Thymus (tissue), 11 donors: ENCODE results near the gene IAH1. TPM values are rescaled to one million over a fixed set of nuclear protein-coding genes. Genes with fewer than 3 reads are reported as not detected.

Experiments used
- DNase-seq, 9 donors: peaks; one replicate each; pipeline ENCODE4 v3.0.0-alpha.2; 2013; ENCODE audit warnings: low spot score in 9 of 9, low read depth in 6 of 9, missing footprints in 1 of 9
- H3K27ac ChIP-seq, 2 donors: one replicate each; pipeline ENCODE4 v1.5.1; 2013; ENCODE audit warnings: control low read depth in 1 of 2, low read depth in 1 of 2, low read length in 1 of 2, mild to moderate bottlenecking in 1 of 2, moderate library complexity in 1 of 2
- H3K27me3 ChIP-seq, 2 donors: one replicate each; pipeline ENCODE4 v1.5.1; 2013; ENCODE audit warnings: low read length in 1 of 2; ENCODE audit not compliant: control insufficient read depth in 2 of 2, insufficient read depth in 1 of 2
- H3K36me3 ChIP-seq, 2 donors: one replicate each; pipeline ENCODE4 v1.5.1; 2013; ENCODE audit warnings: low read length in 1 of 2, mild to moderate bottlenecking in 1 of 2, moderate library complexity in 1 of 2; ENCODE audit not compliant: control insufficient read depth in 2 of 2, insufficient read depth in 2 of 2
- H3K4me1 ChIP-seq, 2 donors: one replicate each; pipeline ENCODE4 v1.5.1; 2013; ENCODE audit warnings: low read length in 2 of 2; ENCODE audit not compliant: control insufficient read depth in 2 of 2, insufficient read depth in 2 of 2
- H3K4me3 ChIP-seq, 2 donors: one replicate each; pipeline ENCODE4 v1.5.1; 2013; ENCODE audit warnings: low read length in 2 of 2, control low read depth in 1 of 2, mild to moderate bottlenecking in 1 of 2
- H3K9me3 ChIP-seq, 2 donors: one replicate each; pipeline ENCODE4 v1.5.1; 2013; ENCODE audit warnings: low read length in 1 of 2, mild to moderate bottlenecking in 1 of 2; ENCODE audit not compliant: control insufficient read depth in 2 of 2, insufficient read depth in 1 of 2
- WGBS: extraction: QIAGEN DNeasy Blood & Tissue Kit; methylation state at CpG from one replicate; pipeline ENCODE4 v1.1.7; 2013; 5-methylcytosine and 5-hydroxymethylcytosine counted together
- polyA plus RNA-seq: library from polyadenylated mRNA; stranded (reverse); fragments of 200-250 nt; gene quantifications from one replicate; pipeline ENCODE4 v1.2.3, GENCODE V29; 2013
- total RNA-seq: library from RNA; stranded (reverse); fragments of 120-200 nt; gene quantifications from one replicate; pipeline ENCODE4 v1.2.4, GENCODE V29; 2013
- donor health status: healthy.

The IAH1 gene
- total and polyA plus RNA-seq, 2 donors, result 49.1 to 80.2 TPM

GRCh38 chr2:9443526-9443925 lies 30.8 kb upstream of the IAH1 start:
- peaks cover 44 to 64% of the 10 kb centered on the region in 2 donors for H3K36me3 ChIP-seq
- no peak overlapping the region for H3K27ac ChIP-seq
- no peaks in the 10 kb centered on the region for H3K27me3 ChIP-seq
- DNase-seq, result no peak
- H3K9me3 ChIP-seq, result no peaks in the 10 kb centered on the region
- no peaks in the 10 kb centered on the region for H3K4me1 ChIP-seq
- no peak overlapping the region for H3K4me3 ChIP-seq
- 97% methylated on average over 5 of the region's 5 CpGs for WGBS

- Histone ChIP-seq H3K4me1 (no peaks in the 10 kb centered on the region), H3K9me3 (no peaks in the 10 kb centered on the region), H3K4me3 (no peak overlapping the region), H3K27me3 (no peaks in the 10 kb centered on the region), H3K36me3 (peaks cover 51 to 67% of the 10 kb centered on the region in 2 donors), H3K27ac (no peak overlapping the region)
- no peak for DNase-seq
- WGBS, result 91% methylated on average over 7 of the region's 7 CpGs
Observed at GRCh38 chr2:9445089-9445488, 29.3 kb upstream of the IAH1 start.

GRCh38 chr2:9451231-9451630 lies 23.1 kb upstream of the IAH1 start:
- no peaks in the 10 kb centered on the region for H3K4me1 ChIP-seq
- H3K27me3 ChIP-seq, result no peaks in the 10 kb centered on the region
- H3K4me3 ChIP-seq, result no peak overlapping the region
- H3K9me3 ChIP-seq, result no peaks in the 10 kb centered on the region
- DNase-seq, result no peak
- peaks cover 32 to 56% of the 10 kb centered on the region in 2 donors for H3K36me3 ChIP-seq
- H3K27ac ChIP-seq, result no peak overlapping the region
- 97% methylated on average over 1 of the region's 1 CpG for WGBS

- DNase-seq, result no peak
- no peaks in the 10 kb centered on the region for H3K4me1 ChIP-seq
- no peak overlapping the region for H3K27ac ChIP-seq
- no peaks in the 10 kb centered on the region for H3K27me3 ChIP-seq
- peaks cover 19 to 48% of the 10 kb centered on the region in 2 donors for H3K36me3 ChIP-seq
- WGBS, result 98% methylated on average over 3 of the region's 3 CpGs
- no peaks in the 10 kb centered on the region for H3K9me3 ChIP-seq
- H3K4me3 ChIP-seq, result no peak overlapping the region
Observed at GRCh38 chr2:9460441-9461017, 13.8 kb upstream of the IAH1 start.

GRCh38 chr2:9461079-9461478 lies 13.3 kb upstream of the IAH1 start:
- 97% methylated on average over 3 of the region's 3 CpGs for WGBS
- no peak overlapping the region for H3K27ac ChIP-seq
- H3K4me3 ChIP-seq, result no peak overlapping the region
- no peaks in the 10 kb centered on the region for H3K27me3 ChIP-seq
- no peaks in the 10 kb centered on the region for H3K4me1 ChIP-seq
- H3K9me3 ChIP-seq, result no peaks in the 10 kb centered on the region
- no peak for DNase-seq
- peaks cover 25 to 54% of the 10 kb centered on the region in 2 donors for H3K36me3 ChIP-seq

- peaks cover 27 to 52% of the 10 kb centered on the region in 2 donors for H3K36me3 ChIP-seq
- H3K4me1 ChIP-seq, result no peaks in the 10 kb centered on the region
- no peak overlapping the region for H3K27ac ChIP-seq
- no peaks in the 10 kb centered on the region for H3K27me3 ChIP-seq
- no peak overlapping the region for H3K4me3 ChIP-seq
- 97% methylated on average over 5 of the region's 5 CpGs for WGBS
- no peaks in the 10 kb centered on the region for H3K9me3 ChIP-seq
- no peak for DNase-seq
Observed at GRCh38 chr2:9462313-9462712, 12.0 kb upstream of the IAH1 start.

- H3K27me3 ChIP-seq, result no peaks in the 10 kb centered on the region
- no peak overlapping the region for H3K4me3 ChIP-seq
- peaks cover 30 to 55% of the 10 kb centered on the region in 2 donors for H3K36me3 ChIP-seq
- no peak overlapping the region for H3K27ac ChIP-seq
- DNase-seq, result no peak
- H3K9me3 ChIP-seq, result no peaks in the 10 kb centered on the region
- WGBS, result 96% methylated on average over 6 of the region's 6 CpGs
- no peaks in the 10 kb centered on the region for H3K4me1 ChIP-seq
Observed at GRCh38 chr2:9462886-9463697, 11.3 kb upstream of the IAH1 start.

- Histone ChIP-seq H3K9me3 (no peaks in the 10 kb centered on the region), H3K27ac (no peak overlapping the region), H3K27me3 (no peaks in the 10 kb centered on the region), H3K36me3 (peaks cover 33 to 55% of the 10 kb centered on the region in 2 donors), H3K4me1 (no peaks in the 10 kb centered on the region), H3K4me3 (no peak overlapping the region)
- no peak for DNase-seq
- 88% methylated on average over 7 of the region's 7 CpGs for WGBS
Observed at GRCh38 chr2:9463698-9464034, 10.7 kb upstream of the IAH1 start.

- Histone ChIP-seq H3K4me3 (no peak overlapping the region), H3K4me1 (no peaks in the 10 kb centered on the region), H3K9me3 (no peaks in the 10 kb centered on the region), H3K27ac (no peak overlapping the region), H3K27me3 (no peaks in the 10 kb centered on the region), H3K36me3 (peaks cover 46 to 56% of the 10 kb centered on the region in 2 donors)
- no peak for DNase-seq
- WGBS, result 88% methylated on average over 7 of the region's 7 CpGs
Observed at GRCh38 chr2:9465170-9465569, 9.2 kb upstream of the IAH1 start.
